Natural killer cell treated with Interleukin-12 subunit alpha and Interleukin-12 subunit beta and Interleukin-15 and Interleukin-18, amount 100 ng/mL, for 72 hours (primary cell): ENCODE results near the gene PPARGC1A. TPM values are rescaled to one million over a fixed set of nuclear protein-coding genes. Genes with fewer than 3 reads are reported as not detected.

Experiments
- ATAC-seq, 2 donors: fragments of 150-1000 bp; cut with Tn5 transposase in 1 of 2; sonication (Bioruptor Pico), chemical (Tn5 transposase) in 1 of 2; 2 replicates each; pipeline ENCODE4 v1.10.0; 2021
- DNase-seq: peaks from one replicate; pipeline ENCODE4 v3.0.0; 2022; ENCODE audit warnings: low spot score
- H3K27ac Mint-ChIP-seq, 2 donors: 1 replicate in 1 of 2; 2 replicates in 1 of 2; pipeline ENCODE4 v1.8.0; 2022; ENCODE audit warnings: mixed read lengths in 2 of 2, mild to moderate bottlenecking in 1 of 2, moderate library complexity in 1 of 2
- H3K27me3 Mint-ChIP-seq, 2 donors: 1 replicate in 1 of 2; 2 replicates in 1 of 2; pipeline ENCODE4 v1.8.0; 2022; ENCODE audit warnings: mixed read lengths in 2 of 2
- H3K36me3 Mint-ChIP-seq: one replicate; pipeline ENCODE4 v1.8.0; 2022; ENCODE audit warnings: mixed read lengths
- H3K4me1 Mint-ChIP-seq, 2 donors: 1 replicate in 1 of 2; 2 replicates in 1 of 2; pipeline ENCODE4 v1.8.0; 2022; ENCODE audit warnings: low read depth in 2 of 2, mixed read lengths in 2 of 2, mild to moderate bottlenecking in 1 of 2
- H3K4me3 Mint-ChIP-seq: one replicate; pipeline ENCODE4 v1.8.0; 2022; ENCODE audit warnings: mixed read lengths
- H3K9me3 Mint-ChIP-seq: 2 replicates; pipeline ENCODE4 v1.8.0; 2022; ENCODE audit warnings: mixed read lengths
- total RNA-seq, 2 donors: library from RNA; stranded (reverse); gene quantifications; one replicate each; pipeline ENCODE4 v1.2.3, GENCODE V29; 2022

The PPARGC1A gene
- total RNA-seq, 2 donors from 2014 or later, result not detected

DNA sequence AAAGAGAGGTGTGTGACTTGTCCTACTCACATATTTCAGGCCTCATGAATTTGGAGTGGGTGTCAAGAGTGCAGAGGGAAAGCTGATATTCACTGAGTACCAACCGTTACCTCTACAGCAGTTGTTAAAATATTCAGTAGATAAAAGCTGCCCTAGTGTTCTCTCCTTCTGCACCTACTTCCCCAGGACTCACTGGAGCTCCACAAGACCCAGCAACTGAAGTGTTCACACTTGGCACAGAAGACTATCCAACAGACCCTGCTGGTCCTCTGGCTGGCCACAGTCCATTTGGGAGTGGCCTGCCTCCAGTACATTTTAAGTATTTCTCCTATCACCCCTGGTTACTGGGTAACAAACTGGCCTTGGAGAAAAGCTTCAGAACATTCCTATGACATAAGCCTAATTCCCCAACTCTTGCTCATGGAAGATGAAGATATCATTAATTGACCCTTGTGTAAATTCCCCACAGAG lies 70.8 kb downstream of the PPARGC1A start:
- Mint-ChIP-seq H3K4me3 (no peak overlapping the region), H3K4me1 (no peaks in the 10 kb centered on the region), H3K27ac (no peak overlapping the region), H3K36me3 (no peaks in the 10 kb centered on the region), H3K9me3 (peaks cover 22% of the 10 kb centered on the region), H3K27me3 (no peaks in the 10 kb centered on the region)
- DNase-seq (no peak), ATAC-seq (no peak)

DNA sequence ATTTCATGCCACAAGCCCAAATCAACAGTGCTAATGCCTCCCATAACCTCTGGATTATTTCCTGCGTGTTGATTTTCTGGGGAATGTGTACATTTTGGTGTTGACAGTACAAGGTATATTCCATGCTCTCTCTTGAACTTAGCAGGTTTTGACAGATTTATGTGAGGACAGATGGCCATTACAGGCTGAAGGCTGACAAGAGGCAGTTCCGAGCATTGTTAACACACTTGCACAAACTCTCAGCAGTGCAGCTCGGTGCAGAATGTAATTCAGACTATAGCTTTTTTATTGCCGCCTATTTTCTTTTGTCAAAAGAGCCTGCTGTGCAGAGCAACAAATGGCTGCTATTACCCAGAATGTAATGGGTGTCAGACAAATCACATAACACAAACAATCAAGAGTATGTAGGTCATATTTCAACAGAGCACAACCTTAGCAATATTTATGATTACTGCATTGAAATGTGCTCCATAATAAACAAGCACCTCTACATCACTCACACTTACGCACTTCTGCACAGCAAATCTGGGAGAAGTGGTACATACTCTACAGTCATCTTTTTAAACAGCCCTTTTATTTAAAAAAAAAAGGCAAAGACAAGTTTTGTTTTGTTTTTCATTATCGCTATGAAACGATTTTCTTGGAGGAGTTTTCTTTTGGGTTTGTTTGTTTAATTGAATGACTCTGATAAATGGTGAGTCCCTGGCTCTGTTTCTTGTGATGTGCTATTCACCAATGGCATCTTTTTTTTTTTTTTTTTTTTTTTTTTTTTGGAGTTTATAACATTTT lies 71.6 kb downstream of the PPARGC1A start:
- ATAC-seq (no peak), DNase-seq (no peak)
- Mint-ChIP-seq H3K4me3 (no peak overlapping the region), H3K9me3 (peaks cover 26% of the 10 kb centered on the region), H3K4me1 (no peaks in the 10 kb centered on the region), H3K27me3 (no peaks in the 10 kb centered on the region), H3K27ac (no peak overlapping the region), H3K36me3 (peaks cover under 1% of the 10 kb centered on the region)

DNA sequence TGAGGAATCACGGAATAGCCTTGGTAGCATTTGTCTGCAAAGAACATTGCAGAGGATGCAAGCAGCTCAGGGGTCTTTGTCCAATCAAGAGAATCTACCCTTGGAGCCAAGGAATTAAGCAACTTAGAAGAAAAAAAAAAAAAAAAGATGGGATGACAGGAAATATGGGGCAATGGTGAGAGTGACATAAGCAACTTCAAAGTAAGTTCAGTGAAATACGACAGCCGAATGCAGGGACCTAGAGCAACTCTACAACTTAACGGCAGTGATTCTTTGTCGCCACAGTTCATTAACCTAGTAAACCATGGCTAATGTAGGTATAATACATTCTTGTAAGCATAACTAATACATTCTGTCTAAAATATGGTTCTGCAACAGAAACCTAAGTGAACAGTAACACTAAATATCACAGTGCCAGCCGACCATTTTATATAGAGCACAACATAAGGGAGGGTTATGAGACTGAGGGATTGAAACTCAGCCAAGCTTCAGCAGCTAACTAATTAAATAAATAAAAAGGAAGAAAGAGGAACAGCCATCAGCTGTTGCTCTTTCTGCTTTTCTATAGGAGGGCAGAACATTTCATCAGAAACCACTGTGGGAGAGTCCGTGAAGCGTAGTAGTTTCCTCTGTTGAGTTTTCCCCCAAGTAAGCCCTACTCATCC lies 74.7 kb downstream of the PPARGC1A start:
- ATAC-seq (no peak), DNase-seq (no peak)
- H3K9me3 Mint-ChIP-seq, result peaks cover 25% of the 10 kb centered on the region
- H3K4me1 Mint-ChIP-seq, result no peaks in the 10 kb centered on the region
- no peaks in the 10 kb centered on the region for H3K27me3 Mint-ChIP-seq
- no peak overlapping the region for H3K27ac Mint-ChIP-seq
- H3K4me3 Mint-ChIP-seq, result no peak overlapping the region
- H3K36me3 Mint-ChIP-seq, result peaks cover 13% of the 10 kb centered on the region

DNA sequence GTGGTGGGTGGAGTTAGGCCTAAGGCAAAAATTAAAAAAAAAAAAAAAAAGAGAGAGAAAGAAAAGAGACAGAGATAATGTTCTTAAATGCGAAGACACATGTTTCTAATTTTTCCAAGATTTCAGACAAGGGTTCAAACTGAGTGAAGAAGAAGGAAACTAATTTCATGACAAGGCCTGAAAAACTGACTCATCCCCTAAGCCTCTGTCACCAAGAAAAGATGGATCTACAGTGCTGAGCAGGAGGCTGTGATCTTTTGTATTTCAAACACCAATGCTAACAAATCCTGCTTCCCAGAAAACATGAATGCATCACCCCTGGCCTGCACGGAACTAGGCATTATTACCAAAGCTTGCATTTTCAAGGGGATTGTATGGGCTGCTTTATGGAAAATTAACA lies 75.3 kb downstream of the PPARGC1A start:
- H3K4me3 Mint-ChIP-seq, result no peak overlapping the region
- ATAC-seq (no peak), DNase-seq (no peak)
- no peaks in the 10 kb centered on the region for H3K4me1 Mint-ChIP-seq
- H3K27me3 Mint-ChIP-seq, result no peaks in the 10 kb centered on the region
- H3K27ac Mint-ChIP-seq, result no peak overlapping the region
- peaks cover 13% of the 10 kb centered on the region for H3K36me3 Mint-ChIP-seq
- peaks cover 25% of the 10 kb centered on the region for H3K9me3 Mint-ChIP-seq

DNA sequence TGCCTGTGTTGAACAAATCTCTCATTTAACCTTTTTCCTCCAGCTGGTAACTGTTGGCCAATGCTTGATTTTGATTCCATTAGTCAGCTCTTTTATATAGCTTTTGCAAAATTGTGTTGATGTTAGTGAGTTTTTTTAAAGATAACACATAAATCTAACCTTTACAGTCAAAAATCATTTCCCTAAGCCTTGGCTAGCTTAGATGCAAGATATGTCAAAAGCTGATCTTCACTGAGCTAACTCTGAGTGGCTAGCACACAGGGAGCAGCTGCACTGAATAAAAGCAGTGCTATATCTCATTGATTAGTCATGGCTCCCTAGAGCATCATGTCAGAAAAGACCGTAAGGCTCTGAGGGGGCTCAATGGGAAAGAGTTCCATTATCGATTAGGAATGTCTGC lies 78.7 kb downstream of the PPARGC1A start:
- Mint-ChIP-seq H3K36me3 (peaks cover 13% of the 10 kb centered on the region), H3K27me3 (no peaks in the 10 kb centered on the region), H3K4me3 (no peak overlapping the region), H3K4me1 (no peaks in the 10 kb centered on the region), H3K27ac (no peak overlapping the region), H3K9me3 (peaks cover 12% of the 10 kb centered on the region)
- DNase-seq, result no peak
- ATAC-seq, result no peak

DNA sequence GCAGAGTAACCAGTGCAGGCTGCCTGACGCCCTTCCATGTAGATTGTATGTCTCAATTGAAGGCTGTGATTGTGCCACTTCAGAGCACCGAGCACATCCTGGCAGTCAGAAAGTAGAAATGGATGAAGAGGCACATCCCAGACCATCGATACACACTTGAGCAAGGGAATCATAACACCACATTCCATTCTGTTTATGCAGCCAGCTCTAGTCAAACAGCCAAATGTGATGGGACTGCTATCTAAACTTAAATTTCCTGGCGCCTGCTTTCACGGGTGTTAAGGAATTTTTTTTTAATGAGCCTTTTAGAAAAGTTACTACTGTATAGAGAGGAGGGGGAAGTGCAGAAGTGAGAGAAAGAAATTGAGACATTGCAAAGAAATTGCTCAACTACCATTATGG lies 84.4 kb downstream of the PPARGC1A start:
- Mint-ChIP-seq H3K9me3 (peaks cover 15% of the 10 kb centered on the region), H3K4me3 (no peak overlapping the region), H3K4me1 (no peaks in the 10 kb centered on the region), H3K36me3 (peaks cover 6% of the 10 kb centered on the region), H3K27ac (no peak overlapping the region), H3K27me3 (no peaks in the 10 kb centered on the region)
- no peak for DNase-seq
- no peak for ATAC-seq

DNA sequence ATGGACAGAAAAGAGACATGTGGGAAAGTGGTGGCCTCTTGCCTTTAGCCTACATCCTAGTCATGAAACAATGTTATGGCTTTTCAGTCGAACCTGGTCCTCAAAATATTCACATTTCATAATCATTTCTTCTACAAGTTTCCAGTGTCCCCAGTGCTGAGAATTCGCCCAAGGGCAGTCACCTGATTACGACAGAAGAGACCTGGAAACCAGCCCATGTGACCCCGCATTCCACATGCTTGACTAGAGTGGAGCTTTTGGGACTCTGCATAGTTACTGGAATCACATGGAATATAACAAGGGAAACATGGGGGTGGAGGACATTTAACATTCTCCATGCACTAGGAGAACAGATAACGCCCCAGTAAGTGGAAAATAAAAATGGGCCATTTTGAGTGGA lies 100.1 kb downstream of the PPARGC1A start:
- H3K4me1 Mint-ChIP-seq, result no peaks in the 10 kb centered on the region
- no peaks in the 10 kb centered on the region for H3K27me3 Mint-ChIP-seq
- peaks cover 5% of the 10 kb centered on the region for H3K36me3 Mint-ChIP-seq
- no peak overlapping the region for H3K27ac Mint-ChIP-seq
- ATAC-seq (no peak), DNase-seq (no peak)
- no peak overlapping the region for H3K4me3 Mint-ChIP-seq
- peaks cover 7% of the 10 kb centered on the region for H3K9me3 Mint-ChIP-seq

DNA sequence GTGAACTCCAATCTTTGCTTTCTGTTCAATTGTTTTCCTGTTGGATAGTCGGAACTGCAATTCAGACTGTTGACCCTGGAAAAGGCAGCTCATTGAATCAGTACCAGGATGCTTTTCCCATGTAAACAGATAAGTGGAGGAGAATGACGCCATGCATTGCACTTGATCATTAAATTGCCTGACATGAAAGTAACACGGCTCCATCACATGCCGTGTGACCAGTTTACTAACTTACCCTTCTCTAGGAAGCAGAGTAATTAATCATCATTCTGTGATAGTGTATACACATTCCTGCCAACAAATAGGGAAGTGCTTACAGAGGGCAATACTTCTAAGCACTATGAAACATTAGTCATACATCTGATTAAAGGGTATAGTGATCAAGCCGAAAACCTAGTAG lies 101.4 kb downstream of the PPARGC1A start:
- Mint-ChIP-seq H3K4me1 (no peaks in the 10 kb centered on the region), H3K27ac (no peak overlapping the region)
- ATAC-seq, result no peak

DNA sequence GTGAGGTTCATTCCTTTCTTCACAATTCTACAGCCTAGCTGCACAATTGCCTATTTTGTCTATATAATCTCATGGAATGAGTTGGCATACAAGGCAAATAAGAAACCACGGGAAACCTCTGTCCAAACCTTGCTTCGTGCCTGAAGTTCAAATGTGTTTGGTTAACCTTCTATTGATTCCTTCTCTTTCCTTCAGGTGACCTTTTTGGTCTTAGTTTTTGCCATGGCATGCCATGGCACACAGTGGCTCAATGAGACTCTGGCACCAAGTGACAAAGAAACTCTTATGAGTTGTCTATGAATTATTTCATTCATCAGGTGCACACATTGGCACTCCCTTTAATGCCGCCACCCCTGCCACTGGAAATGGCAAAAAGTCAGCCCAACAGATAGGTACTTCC lies 101.8 kb downstream of the PPARGC1A start:
- Mint-ChIP-seq H3K27ac (no peak overlapping the region), H3K9me3 (peaks cover 5% of the 10 kb centered on the region), H3K4me1 (no peaks in the 10 kb centered on the region), H3K4me3 (no peak overlapping the region), H3K27me3 (no peaks in the 10 kb centered on the region), H3K36me3 (peaks cover 8% of the 10 kb centered on the region)
- DNase-seq (no peak), ATAC-seq (no peak)

More for the DNA sequence above, 101.4 kb downstream of the PPARGC1A start:
- H3K9me3 Mint-ChIP-seq, result peaks cover 5% of the 10 kb centered on the region
- H3K36me3 Mint-ChIP-seq, result peaks cover 5% of the 10 kb centered on the region
- no peak for DNase-seq
- no peak overlapping the region for H3K4me3 Mint-ChIP-seq
- H3K27me3 Mint-ChIP-seq, result no peaks in the 10 kb centered on the region

DNA sequence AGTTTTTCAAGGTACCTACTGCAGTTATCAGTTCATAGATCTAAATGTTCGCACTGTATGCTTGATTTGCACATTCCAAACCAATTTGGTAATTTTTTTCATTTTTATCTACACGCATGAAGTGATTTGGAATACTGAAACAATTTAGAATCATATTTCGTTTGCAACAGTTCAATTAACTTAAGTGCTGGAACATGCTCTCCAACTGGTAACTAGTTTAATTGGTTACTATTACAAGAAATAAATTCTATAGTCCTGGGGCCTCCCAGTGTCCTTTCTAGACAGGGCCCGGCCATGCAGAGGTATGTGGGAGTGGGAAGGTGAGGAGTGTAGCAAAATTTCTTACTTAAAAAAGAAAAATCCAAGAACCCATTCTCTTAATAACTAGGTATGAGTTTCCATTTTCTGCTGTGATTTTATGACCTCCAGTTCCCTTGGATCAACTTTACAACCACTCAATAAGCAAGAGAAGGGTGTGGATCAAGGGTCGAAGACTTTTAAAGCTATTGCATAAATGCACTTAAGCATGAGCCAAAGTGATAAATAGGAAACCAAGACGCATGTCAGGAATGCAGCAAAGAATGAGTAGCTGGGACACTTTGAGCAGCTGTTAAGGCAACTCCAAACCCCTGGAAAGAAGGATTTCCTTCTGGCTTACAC lies 106.9 kb downstream of the PPARGC1A start:
- H3K4me1 Mint-ChIP-seq, result no peaks in the 10 kb centered on the region
- no peaks in the 10 kb centered on the region for H3K27me3 Mint-ChIP-seq
- H3K27ac Mint-ChIP-seq, result no peak overlapping the region
- peaks cover 5% of the 10 kb centered on the region for H3K9me3 Mint-ChIP-seq
- no peak for DNase-seq
- no peak overlapping the region for H3K4me3 Mint-ChIP-seq
- no peak for ATAC-seq
- peaks cover 4% of the 10 kb centered on the region for H3K36me3 Mint-ChIP-seq

DNA sequence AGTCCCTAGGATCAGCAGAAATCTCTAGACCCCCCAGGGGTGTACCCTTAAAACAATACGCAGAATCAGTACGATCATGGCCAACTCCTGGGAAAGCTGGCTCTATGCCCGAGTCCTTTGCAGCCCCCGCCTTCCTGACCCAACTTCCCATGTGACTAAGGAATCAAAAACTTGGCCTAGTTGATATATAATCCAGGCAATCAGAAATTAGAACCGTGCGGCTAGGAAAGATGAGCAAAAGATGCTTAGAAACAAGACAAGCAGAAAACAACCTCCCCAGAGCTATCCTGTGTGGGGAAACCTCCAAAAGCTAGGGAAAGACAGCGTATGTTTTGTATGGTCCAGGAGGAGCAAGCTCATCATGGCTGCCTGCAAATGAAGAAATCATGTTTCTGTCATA lies 110.0 kb downstream of the PPARGC1A start:
- Mint-ChIP-seq H3K4me3 (no peak overlapping the region), H3K27me3 (no peaks in the 10 kb centered on the region), H3K27ac (no peak overlapping the region), H3K4me1 (no peaks in the 10 kb centered on the region), H3K36me3 (peaks cover 9% of the 10 kb centered on the region), H3K9me3 (peaks cover 11% of the 10 kb centered on the region)
- DNase-seq, result no peak
- no peak for ATAC-seq

DNA sequence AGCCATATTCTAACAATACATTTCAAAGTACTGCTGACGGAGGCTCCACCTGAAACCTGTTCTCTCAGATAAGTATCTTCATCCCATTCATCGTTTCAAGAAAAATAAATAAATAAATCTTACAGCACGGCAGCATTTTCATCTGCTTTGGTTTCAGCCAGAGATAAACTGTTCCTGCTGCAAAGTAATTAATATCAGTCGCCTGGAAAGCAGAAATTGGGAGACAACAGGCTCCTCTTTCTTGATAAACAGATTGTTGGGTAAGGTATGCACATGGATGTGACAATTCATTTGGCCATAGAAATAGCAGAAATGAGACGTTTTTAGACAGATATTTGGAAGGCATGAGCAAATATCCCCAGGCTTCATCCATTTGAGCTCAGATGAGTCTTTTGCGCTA lies 110.4 kb downstream of the PPARGC1A start:
- Mint-ChIP-seq H3K27ac (no peak overlapping the region), H3K4me3 (no peak overlapping the region), H3K27me3 (no peaks in the 10 kb centered on the region), H3K4me1 (no peaks in the 10 kb centered on the region), H3K9me3 (peaks cover 11% of the 10 kb centered on the region), H3K36me3 (peaks cover 9% of the 10 kb centered on the region)
- ATAC-seq (no peak), DNase-seq (no peak)

DNA sequence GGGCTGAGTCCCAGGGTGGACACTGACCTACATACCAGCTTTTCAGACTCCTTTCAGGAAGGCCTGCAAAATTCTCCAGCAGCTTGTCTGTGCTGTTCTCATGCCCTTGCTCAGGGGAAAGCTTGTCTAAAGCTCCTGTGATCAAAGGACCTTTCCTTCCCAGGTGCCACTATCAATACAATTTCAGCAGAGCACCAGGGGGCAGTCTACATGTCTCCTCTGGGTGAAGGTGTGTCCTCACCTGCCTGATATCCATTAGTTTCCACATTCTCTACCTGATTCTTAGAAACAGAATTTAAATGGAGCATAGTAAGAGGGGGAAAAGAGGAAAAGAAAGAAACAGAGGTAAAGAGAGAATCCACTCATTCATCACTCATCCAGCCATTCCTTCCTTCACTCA lies 114.2 kb downstream of the PPARGC1A start:
- DNase-seq (no peak), ATAC-seq (no peak)
- H3K36me3 Mint-ChIP-seq, result peaks cover 5% of the 10 kb centered on the region
- no peak overlapping the region for H3K4me3 Mint-ChIP-seq
- H3K27ac Mint-ChIP-seq, result no peak overlapping the region
- H3K4me1 Mint-ChIP-seq, result no peaks in the 10 kb centered on the region
- H3K9me3 Mint-ChIP-seq, result peaks cover 12% of the 10 kb centered on the region
- H3K27me3 Mint-ChIP-seq, result no peaks in the 10 kb centered on the region

DNA sequence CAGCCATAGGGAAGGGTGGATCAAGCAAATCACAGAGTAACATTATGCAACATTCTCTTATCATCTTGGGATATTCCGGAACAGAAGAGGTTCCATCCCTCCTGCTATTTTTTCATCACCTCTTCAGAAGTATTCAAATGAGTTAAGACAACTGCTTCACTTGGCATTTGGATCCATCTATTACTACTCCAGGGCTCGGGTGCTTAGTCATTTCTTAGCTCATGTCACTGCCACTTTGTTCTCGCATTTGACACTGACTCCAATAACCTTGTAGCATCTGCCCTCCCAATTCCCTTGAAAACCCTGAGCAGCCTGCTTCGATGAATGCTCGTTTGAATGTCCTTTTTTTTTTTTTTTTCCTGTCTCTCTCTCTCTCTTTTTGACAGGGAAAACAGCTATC lies 114.9 kb downstream of the PPARGC1A start:
- ATAC-seq (no peak), DNase-seq (no peak)
- Mint-ChIP-seq H3K9me3 (peaks cover 12% of the 10 kb centered on the region), H3K27me3 (no peaks in the 10 kb centered on the region), H3K36me3 (peaks cover 5% of the 10 kb centered on the region), H3K4me1 (no peaks in the 10 kb centered on the region), H3K4me3 (no peak overlapping the region), H3K27ac (no peak overlapping the region)
